ENCODE results near the gene FAM120B. TPM values are rescaled to one million over a fixed set of nuclear protein-coding genes. Genes with fewer than 3 reads are reported as not detected.

FAM120B gene
- total RNA-seq, 1 experiment from 2014 or later: 16.7 TPM

GRCh38 chr6:170281331-170282292 is 24.9 kb upstream of the FAM120B start:
- peaks cover 3% of the 10 kb centered on the region; the same call in 1 of the 2 replicates for H3K4me1 ChIP-seq (ENCODE audit: insufficient read depth, low read length)
- H3K27ac Mint-ChIP-seq: no peak overlapping the region; a peak in 1 of 7 replicates
- no peak overlapping the region for H2BK5ac ChIP-seq (ENCODE audit: insufficient read length, low read length)
- H3K4ac ChIP-seq (ENCODE audit: low read depth, low read length): no peak overlapping the region
- DNase-seq: no peak
- H3K23me2 ChIP-seq (ENCODE audit: insufficient read length, low read depth, low read length, poor library complexity, severe bottlenecking): no peaks in the 10 kb centered on the region
- H3K9ac ChIP-seq (ENCODE audit: extremely low read depth, insufficient read length, low read length): no peak overlapping the region
- no peak overlapping the region for H2AFZ ChIP-seq (ENCODE audit: low read length)
- no peak overlapping the region for H3K4me3 Mint-ChIP-seq
- peaks cover 50% of the 10 kb centered on the region for H3K27me3 Mint-ChIP-seq (ENCODE audit: low read depth)
- H3K79me2 ChIP-seq (ENCODE audit: insufficient read depth, low read length): no peaks in the 10 kb centered on the region
- no peaks in the 10 kb centered on the region for H3K9me3 Mint-ChIP-seq
- H2BK20ac ChIP-seq (ENCODE audit: low read depth, low read length, poor library complexity, severe bottlenecking): no peak overlapping the region
- no CpG with 5 or more reads among the region's 48 CpGs for WGBS (ENCODE audit: extremely low coverage, insufficient read length, low lambda C conversion rate)
- H2BK15ac ChIP-seq (ENCODE audit: low read depth, low read length): no peak overlapping the region
- no peak overlapping the region for H3K4me2 ChIP-seq (ENCODE audit: insufficient read depth, insufficient read length, low read length)
- peaks cover 0 to 20% (median 14%) of the 10 kb centered on the region in 3 experiments; a peak in 6 of 7 replicates for H3K36me3 Mint-ChIP-seq (ENCODE audit: insufficient read depth in 1 of 3, low read depth in 3 of 3)
- H4K5ac ChIP-seq (ENCODE audit: insufficient read length, low read depth, low read length): no peak overlapping the region
- H3K9me3 ChIP-seq (ENCODE audit: control insufficient read depth, low read depth, low read length): no peaks in the 10 kb centered on the region
- H2BK12ac ChIP-seq (ENCODE audit: insufficient read length, low read depth, low read length): no peak overlapping the region
- H4K8ac ChIP-seq (replicated peaks; ENCODE audit: insufficient read length, low read depth, low read length): no peak overlapping the region
- no peak overlapping the region for H2BK120ac ChIP-seq (ENCODE audit: low read depth, low read length, poor library complexity, severe bottlenecking)
- no peaks in the 10 kb centered on the region for H3K79me1 ChIP-seq (ENCODE audit: insufficient read depth, low read depth, low read length, poor library complexity, severe bottlenecking)
- no peak overlapping the region for H3K27ac ChIP-seq (ENCODE audit: insufficient read length, low read depth, low read length)
- no peak overlapping the region for H2AK5ac ChIP-seq (ENCODE audit: insufficient read length, low read length)
- no peak overlapping the region for H3K23ac ChIP-seq (ENCODE audit: insufficient read length, low read depth, low read length)
- no peak overlapping the region for H3K56ac ChIP-seq (ENCODE audit: insufficient read length, low read depth, low read length)
- H3K27me3 ChIP-seq (ENCODE audit: insufficient read depth, low read length): peaks cover 3% of the 10 kb centered on the region; the same call in 1 of the 2 replicates
- H3T11ph ChIP-seq (ENCODE audit: low read length): no peak overlapping the region
- TF ChIP-seq CTCF (conservative IDR thresholded peaks at IDR 0.05): no peak
- no peak overlapping the region for H4K91ac ChIP-seq (ENCODE audit: insufficient read length, low read depth, low read length)
- H3K18ac ChIP-seq (ENCODE audit: insufficient read length, low read depth, low read length): no peak overlapping the region
- H3K4me1 Mint-ChIP-seq: peaks cover 12 to 28% of the 10 kb centered on the region in 2 experiments
- no peak overlapping the region; the same call in 1 of the 2 replicates for H3K14ac ChIP-seq (ENCODE audit: insufficient read depth, low read length)
- no peaks in the 10 kb centered on the region for H4K20me1 ChIP-seq (ENCODE audit: control insufficient read depth, insufficient read depth, insufficient read length)

Data from H9 (cell line).